Large intestine (tissue), 3 donors: ENCODE results near the gene LONRF2. TPM values are rescaled to one million over a fixed set of nuclear protein-coding genes. Genes with fewer than 3 reads are reported as not detected.

ENCODE experiments used
- DNase-seq, 2 donors: peaks; one replicate each; pipeline versions ENCODE4 v3.0.0 to v3.0.0-alpha.2; 2013
- H3K27ac ChIP-seq: one replicate; pipeline ENCODE4 v1.5.1; 2013; ENCODE audit warnings: low read length
- H3K27me3 ChIP-seq: 2 replicates; pipeline ENCODE4 v1.6.1; 2013; ENCODE audit warnings: low read length; ENCODE audit not compliant: control insufficient read depth, insufficient read depth
- H3K36me3 ChIP-seq: 2 replicates; pipeline ENCODE4 v1.6.1; 2013; ENCODE audit warnings: low read length; ENCODE audit not compliant: control insufficient read depth, insufficient read depth
- H3K4me1 ChIP-seq: one replicate; pipeline ENCODE4 v1.6.1; 2013; ENCODE audit warnings: low read length; ENCODE audit not compliant: control insufficient read depth, insufficient read depth
- H3K4me3 ChIP-seq: one replicate; pipeline ENCODE4 v1.5.1; 2013; ENCODE audit warnings: low read length
- H3K9me3 ChIP-seq: one replicate; pipeline ENCODE4 v1.6.1; 2013; ENCODE audit warnings: mild to moderate bottlenecking, low read depth, low read length, moderate library complexity; ENCODE audit not compliant: control insufficient read depth
- WGBS: methylation state at CpG from one replicate; pipeline ENCODE4 v1.1.5; 2013; ENCODE audit warnings: low lambda C conversion rate; ENCODE audit not compliant: insufficient coverage; 5-methylcytosine and 5-hydroxymethylcytosine counted together
- polyA plus RNA-seq: library from polyadenylated mRNA; unstranded; fragments of 120-200 nt; gene quantifications from one replicate; pipeline ENCODE4 v1.2.1, GENCODE V29; 2013

Gene LONRF2
- polyA plus RNA-seq, 1 donor: 3.2 TPM

DNA sequence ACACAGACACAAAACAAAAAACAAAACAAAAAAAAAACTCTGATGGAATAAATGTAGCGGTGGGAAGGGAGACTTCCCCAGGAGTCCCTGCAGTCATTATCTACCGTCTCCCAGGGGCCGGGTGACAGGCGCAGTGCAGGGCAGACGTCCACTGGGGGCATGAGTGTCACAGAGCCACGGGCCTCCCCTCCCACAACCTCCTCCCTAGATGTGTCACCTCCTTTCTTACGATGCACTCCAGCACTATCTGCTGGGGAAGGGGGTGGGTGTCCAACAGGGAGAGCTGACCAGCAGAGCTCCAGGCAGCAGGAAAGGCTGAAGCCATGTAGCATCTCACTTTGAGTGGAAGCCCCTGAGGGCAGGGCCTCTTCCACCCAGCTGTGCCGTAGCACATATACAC, 84.5 kb downstream of the LONRF2 start:
- H3K27ac ChIP-seq: no peak overlapping the region
- H3K9me3 ChIP-seq: no peaks in the 10 kb centered on the region
- WGBS: no CpG with 5 or more reads among the region's 8 CpGs
- no peaks in the 10 kb centered on the region for H3K27me3 ChIP-seq
- DNase-seq: no peak
- no peak overlapping the region for H3K4me3 ChIP-seq
- no peaks in the 10 kb centered on the region for H3K4me1 ChIP-seq
- no peaks in the 10 kb centered on the region for H3K36me3 ChIP-seq

DNA sequence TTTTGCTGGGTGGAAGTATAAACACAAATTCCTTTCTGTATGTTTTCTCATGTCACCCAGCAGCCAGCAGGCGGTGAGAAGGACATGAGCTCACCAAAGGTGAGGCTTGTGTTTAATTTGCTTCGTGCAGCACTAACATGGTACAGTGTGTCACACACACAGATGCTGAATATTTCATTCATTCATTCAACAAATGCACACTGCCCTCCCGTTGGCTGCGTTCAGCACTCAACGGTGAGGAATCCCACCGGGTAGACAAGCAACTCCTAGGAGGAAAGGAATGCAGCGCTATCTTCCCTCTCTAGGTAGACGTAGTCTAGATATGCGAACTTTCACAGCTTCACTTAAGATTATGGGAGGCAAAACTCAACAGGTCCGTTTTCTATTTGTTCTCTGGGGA, 85.1 kb downstream of the LONRF2 start:
- no peaks in the 10 kb centered on the region for H3K4me1 ChIP-seq
- no peak overlapping the region for H3K4me3 ChIP-seq
- H3K9me3 ChIP-seq: no peaks in the 10 kb centered on the region
- H3K36me3 ChIP-seq: no peaks in the 10 kb centered on the region
- no peaks in the 10 kb centered on the region for H3K27me3 ChIP-seq
- no peak overlapping the region for H3K27ac ChIP-seq
- no peak for DNase-seq
- no CpG with 5 or more reads among the region's 10 CpGs for WGBS

DNA sequence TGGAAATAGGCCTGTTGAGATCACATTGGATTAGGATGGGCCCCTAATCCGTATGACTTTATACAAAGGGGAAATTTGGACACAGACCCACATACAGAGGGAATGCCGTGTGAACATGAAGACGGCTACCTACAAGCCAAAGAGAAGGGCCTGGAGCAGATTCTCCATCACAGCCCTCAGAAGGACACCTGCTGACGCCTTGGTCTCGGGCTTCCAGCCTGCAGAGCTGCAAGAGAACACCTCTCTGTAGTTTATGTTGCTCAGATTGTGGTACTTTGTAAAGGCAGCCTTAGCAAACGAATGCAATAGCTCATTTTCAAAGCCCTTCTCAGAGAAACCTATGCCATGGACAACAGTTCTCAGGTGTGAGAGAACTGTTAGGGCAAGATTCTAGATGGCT, 86.1 kb downstream of the LONRF2 start:
- no peak for DNase-seq
- no CpG with 5 or more reads among the region's 6 CpGs for WGBS
- Histone ChIP-seq H3K4me3 (no peak overlapping the region), H3K4me1 (no peaks in the 10 kb centered on the region), H3K27ac (no peak overlapping the region), H3K36me3 (no peaks in the 10 kb centered on the region), H3K9me3 (no peaks in the 10 kb centered on the region), H3K27me3 (no peaks in the 10 kb centered on the region)

DNA sequence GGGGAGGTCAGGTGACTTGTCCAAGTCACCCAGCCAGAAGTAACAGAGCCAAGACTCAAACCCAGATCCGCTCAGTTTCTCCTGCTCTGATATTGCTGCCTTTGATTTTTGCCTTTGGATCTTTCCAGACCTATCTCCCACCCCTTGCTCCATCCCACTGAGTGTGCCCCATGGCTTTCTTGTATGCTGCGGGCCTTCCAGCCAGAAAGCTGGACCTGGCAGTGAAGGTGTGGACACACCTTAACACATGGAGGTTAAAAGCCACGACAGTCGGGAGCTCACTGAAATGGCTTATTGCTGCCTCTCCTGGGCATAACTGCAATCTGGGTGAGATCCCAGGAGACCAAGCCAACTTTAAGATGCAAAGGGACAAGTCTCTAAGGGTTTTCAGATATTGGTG, 86.7 kb downstream of the LONRF2 start:
- Histone ChIP-seq H3K4me3 (no peak overlapping the region), H3K9me3 (no peaks in the 10 kb centered on the region), H3K36me3 (no peaks in the 10 kb centered on the region), H3K27ac (no peak overlapping the region), H3K27me3 (no peaks in the 10 kb centered on the region), H3K4me1 (no peaks in the 10 kb centered on the region)
- WGBS: no CpG with 5 or more reads among the region's 4 CpGs
- DNase-seq: no peak

DNA sequence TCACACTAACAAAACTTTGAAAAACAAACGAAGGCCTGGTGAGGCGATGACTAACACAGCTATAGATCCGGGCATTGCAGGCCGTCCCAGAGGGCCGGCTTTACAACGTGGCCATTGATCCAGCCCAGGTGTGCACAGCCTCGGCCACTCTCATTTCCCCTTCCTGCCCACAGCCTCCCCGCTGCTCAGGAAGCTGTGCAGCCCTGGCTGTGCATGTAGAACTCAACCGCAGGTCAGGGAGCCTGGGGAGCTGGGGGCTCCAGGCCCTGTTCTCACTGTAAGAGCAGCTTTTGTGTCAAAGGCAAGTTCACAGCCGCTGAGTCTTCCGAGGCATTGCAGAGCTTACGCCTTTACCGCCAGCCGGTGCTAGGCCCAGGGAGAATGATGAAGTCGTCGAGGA, 87.2 kb downstream of the LONRF2 start:
- no peaks in the 10 kb centered on the region for H3K36me3 ChIP-seq
- no peaks in the 10 kb centered on the region for H3K4me1 ChIP-seq
- H3K9me3 ChIP-seq: no peaks in the 10 kb centered on the region
- DNase-seq: peak in 1 of 2 donors; percentile 14
- H3K27ac ChIP-seq: no peak overlapping the region
- H3K27me3 ChIP-seq: no peaks in the 10 kb centered on the region
- H3K4me3 ChIP-seq: no peak overlapping the region
- no CpG with 5 or more reads among the region's 16 CpGs for WGBS

DNA sequence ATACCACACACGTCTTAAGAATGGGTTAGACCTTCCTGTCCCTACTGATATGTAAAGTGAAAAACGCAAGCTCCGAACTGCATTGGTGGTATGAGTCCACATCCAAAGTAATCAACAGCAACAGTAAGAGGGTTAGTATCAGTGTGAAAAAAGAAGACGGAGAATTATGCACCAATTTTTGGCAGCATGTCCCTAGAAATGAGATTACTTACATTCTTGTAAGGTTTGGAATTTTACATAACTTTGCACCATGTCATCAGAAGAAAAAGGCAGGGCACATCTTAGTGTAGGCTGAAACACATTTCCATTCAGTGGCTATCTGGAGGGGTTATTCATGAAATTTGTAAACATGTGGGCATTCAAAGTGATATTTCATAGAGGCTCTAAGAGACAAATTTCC, 88.2 kb downstream of the LONRF2 start:
- Histone ChIP-seq H3K4me3 (no peak overlapping the region), H3K9me3 (no peaks in the 10 kb centered on the region), H3K27ac (no peak overlapping the region), H3K27me3 (no peaks in the 10 kb centered on the region), H3K36me3 (no peaks in the 10 kb centered on the region), H3K4me1 (no peaks in the 10 kb centered on the region)
- no CpG with 5 or more reads among the region's 4 CpGs for WGBS
- no peak for DNase-seq

DNA sequence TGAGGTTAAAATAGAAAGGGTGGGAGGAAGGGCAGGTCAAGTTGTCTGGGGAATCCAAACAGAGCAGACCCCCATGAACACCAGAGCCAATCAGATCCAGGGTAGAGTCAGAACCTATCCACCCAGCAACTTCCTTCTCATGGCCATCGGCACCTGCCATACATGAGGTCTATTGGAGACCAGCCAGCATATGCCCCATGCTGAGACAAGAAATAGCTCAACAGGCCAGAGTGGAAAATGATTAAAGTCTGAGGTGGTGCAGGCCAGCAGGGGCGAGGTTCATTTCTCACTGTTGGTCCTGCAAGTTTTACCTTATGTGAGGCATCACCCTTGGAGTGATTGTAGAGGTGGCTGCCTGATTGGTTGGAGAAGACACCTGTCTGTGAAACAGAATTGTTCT, 89.2 kb downstream of the LONRF2 start:
- no CpG with 5 or more reads among the region's 2 CpGs for WGBS
- Histone ChIP-seq H3K4me1 (no peaks in the 10 kb centered on the region), H3K9me3 (no peaks in the 10 kb centered on the region), H3K36me3 (no peaks in the 10 kb centered on the region), H3K4me3 (no peak overlapping the region), H3K27me3 (no peaks in the 10 kb centered on the region), H3K27ac (no peak overlapping the region)
- DNase-seq: no peak

DNA sequence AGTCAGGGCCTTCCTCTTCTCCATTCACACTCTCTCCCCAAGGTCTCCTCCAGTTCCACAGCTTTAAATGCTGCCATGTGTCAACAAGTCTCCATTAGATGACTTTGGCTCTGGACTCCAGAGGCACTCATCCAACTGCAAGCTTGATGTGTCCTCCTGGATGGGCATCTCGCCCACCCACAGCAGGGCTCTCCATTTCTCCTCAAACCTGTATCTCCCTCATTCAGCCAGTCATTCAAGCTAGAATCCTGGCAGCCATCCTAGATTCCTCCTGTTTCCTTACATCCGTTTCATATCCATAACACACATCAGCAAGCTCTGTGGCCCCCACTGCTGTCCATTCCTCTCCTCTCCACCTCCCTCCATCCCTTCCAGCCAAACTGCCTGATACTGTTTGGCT, 91.5 kb downstream of the LONRF2 start:
- no peaks in the 10 kb centered on the region for H3K4me1 ChIP-seq
- no peak overlapping the region for H3K4me3 ChIP-seq
- no peaks in the 10 kb centered on the region for H3K9me3 ChIP-seq
- WGBS: no CpG with 5 or more reads among the region's 2 CpGs
- no peaks in the 10 kb centered on the region for H3K36me3 ChIP-seq
- no peak for DNase-seq
- no peaks in the 10 kb centered on the region for H3K27me3 ChIP-seq
- no peak overlapping the region for H3K27ac ChIP-seq

DNA sequence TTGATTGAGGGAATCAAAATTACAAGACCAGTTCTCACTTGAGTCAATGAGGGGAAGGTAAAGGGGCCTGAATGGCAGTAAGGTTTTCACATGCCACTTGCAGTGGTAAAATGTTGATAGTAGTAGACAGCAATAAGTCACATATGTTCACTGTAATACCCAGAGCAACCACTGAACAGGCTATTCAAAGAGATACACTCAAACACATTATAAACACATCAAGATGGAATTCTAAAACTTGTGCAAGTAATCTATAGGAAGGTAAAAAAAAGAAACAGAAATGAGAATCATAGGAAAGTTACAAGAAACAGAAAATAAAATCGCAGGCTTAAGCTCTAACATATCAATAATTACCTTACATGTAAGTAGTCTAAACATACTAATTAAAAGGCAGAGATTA, 93.3 kb downstream of the LONRF2 start:
- no peak for DNase-seq
- Histone ChIP-seq H3K9me3 (no peaks in the 10 kb centered on the region), H3K4me3 (no peak overlapping the region), H3K27ac (no peak overlapping the region), H3K4me1 (no peaks in the 10 kb centered on the region), H3K27me3 (peaks cover 6% of the 10 kb centered on the region), H3K36me3 (no peaks in the 10 kb centered on the region)
- WGBS: no CpG with 5 or more reads among the region's 1 CpG

DNA sequence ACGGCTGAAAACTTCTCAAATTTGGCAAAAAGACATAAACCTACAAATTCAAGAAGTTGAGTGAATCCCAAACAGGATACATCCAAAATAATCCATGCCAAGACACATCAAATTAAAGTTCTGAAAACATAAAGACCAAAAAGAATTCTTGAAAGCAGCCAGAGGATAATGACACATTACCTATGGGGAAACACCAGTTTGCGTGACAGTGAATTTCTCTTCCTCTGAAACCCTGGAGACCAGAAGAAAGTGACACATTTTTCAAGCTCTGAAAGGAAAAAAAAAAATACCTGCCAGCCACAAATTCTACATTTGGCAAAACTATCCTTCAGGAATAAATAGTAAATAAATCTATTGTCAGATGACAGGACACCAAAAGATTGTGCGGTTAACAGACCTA, 93.9 kb downstream of the LONRF2 start:
- WGBS: 89% methylated on average over 3 of the region's 3 CpGs
- H3K4me3 ChIP-seq: no peak overlapping the region
- H3K27me3 ChIP-seq: peaks cover 6% of the 10 kb centered on the region
- no peaks in the 10 kb centered on the region for H3K4me1 ChIP-seq
- no peak overlapping the region for H3K27ac ChIP-seq
- H3K36me3 ChIP-seq: no peaks in the 10 kb centered on the region
- no peaks in the 10 kb centered on the region for H3K9me3 ChIP-seq
- DNase-seq: no peak

DNA sequence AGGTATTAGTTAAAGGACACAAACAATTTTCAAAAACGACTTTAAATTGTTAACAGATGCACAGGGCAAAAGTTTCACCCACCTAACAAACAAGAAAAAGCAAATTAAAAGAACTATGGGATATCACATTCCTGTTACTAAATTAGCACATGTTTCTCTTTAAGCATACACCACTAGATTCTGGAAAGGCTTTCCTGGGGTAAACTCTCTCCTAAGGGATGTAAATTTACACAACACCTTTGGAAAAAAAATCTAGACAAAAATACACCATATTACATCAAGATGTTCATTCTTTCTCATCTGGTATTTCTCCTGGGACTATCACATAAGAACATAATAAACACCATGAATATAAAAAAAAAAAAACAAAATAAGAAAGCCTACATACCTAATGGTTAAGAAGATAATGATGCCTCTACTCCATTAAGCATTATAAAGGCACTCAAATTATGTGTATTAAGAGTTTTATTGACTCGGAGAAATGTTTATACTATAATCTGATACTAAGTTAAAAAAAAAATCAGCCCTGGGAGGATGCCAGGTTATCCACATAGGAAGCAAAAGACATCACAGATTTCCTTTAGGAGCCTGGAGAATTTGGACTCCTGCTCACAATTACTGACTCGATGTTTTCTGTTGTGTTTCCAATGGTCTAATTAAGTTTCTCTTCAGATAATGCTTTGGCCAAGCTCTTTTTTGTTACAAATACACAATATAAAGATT, 97.2 kb downstream of the LONRF2 start:
- no peaks in the 10 kb centered on the region for H3K36me3 ChIP-seq
- H3K27me3 ChIP-seq: peaks cover 6% of the 10 kb centered on the region
- DNase-seq: no peak
- no peak overlapping the region for H3K27ac ChIP-seq
- 75% methylated on average over 2 of the region's 3 CpGs for WGBS
- no peaks in the 10 kb centered on the region for H3K4me1 ChIP-seq
- H3K4me3 ChIP-seq: no peak overlapping the region
- H3K9me3 ChIP-seq: no peaks in the 10 kb centered on the region
